ENCODE results near the gene TBC1D22A.
A peak's percentile ranks its signal among the peaks of the same experiment; 100 is the strongest.

The TBC1D22A gene

GRCh38 chr22:47082505-47082904 lies 320.1 kb downstream of the TBC1D22A start:
- DNase-seq (ENCODE audit: low read depth) = no peak

- no peak for DNase-seq (ENCODE audit: low read depth)
These were observed 321.0 kb downstream of the TBC1D22A start for GRCh38 chr22:47083379-47083986.

DNA sequence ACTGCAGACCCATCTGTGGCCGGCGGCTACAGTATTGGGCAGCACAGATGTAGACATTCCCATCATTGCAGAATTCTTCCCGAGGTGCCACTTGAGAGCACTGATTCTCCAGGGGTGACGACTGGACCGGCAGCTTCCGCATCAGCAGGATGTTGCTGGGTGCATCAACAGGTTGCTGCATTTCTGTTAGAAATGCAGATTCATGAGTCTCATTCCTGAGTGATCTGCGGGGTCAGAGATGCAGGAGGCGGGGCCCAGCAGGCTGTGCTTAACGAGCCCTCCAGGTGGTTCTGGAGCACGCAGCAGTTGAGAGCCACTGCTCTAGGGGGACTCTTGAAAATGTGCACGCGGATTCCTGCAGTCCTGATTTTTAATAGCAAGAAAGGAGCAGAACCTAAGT lies 321.8 kb downstream of the TBC1D22A start:
- DNase-seq (ENCODE audit: low read depth) = no peak

- DNase-seq (ENCODE audit: low read depth) = no peak
These were observed 324.3 kb downstream of the TBC1D22A start for GRCh38 chr22:47086596-47087248.

- no peak for DNase-seq (ENCODE audit: low read depth)
These were observed 326.2 kb downstream of the TBC1D22A start for GRCh38 chr22:47088480-47089158.

- DNase-seq (ENCODE audit: low read depth) = no peak
These were observed 326.9 kb downstream of the TBC1D22A start for GRCh38 chr22:47089374-47089773.

DNA sequence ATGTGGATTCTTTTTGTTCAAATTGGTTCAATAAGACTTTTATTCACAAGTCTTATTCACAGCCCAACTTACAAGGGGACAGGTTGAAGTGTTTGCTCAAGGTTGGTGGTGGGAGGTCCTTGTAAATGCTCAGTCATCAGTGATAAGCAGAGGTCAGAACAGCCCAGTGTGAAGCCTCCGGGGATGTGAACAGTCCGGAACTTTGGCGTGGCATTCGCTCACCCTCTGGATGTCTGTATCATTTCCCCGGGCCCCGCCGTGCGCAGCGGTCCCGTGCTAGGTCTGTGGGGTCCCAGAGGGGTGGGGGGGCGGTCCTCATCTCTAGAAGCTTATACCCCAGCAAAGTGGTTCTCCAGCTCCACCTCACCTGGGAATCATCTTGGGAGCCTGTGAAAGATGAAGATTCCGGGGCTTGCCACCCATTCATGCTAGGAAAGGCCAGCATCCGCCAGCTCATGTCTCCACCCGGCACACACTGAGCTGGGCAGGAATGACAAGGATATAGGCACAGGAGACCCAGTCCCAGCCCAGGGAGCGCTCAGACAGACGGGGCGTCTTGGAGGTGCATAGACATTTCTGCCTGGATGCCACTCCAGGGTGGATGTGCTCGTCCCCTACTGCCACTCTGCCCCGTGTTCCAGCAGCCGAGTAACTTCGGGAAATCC lies 327.5 kb downstream of the TBC1D22A start:
- DNase-seq (ENCODE audit: low read depth) = no peak

DNA sequence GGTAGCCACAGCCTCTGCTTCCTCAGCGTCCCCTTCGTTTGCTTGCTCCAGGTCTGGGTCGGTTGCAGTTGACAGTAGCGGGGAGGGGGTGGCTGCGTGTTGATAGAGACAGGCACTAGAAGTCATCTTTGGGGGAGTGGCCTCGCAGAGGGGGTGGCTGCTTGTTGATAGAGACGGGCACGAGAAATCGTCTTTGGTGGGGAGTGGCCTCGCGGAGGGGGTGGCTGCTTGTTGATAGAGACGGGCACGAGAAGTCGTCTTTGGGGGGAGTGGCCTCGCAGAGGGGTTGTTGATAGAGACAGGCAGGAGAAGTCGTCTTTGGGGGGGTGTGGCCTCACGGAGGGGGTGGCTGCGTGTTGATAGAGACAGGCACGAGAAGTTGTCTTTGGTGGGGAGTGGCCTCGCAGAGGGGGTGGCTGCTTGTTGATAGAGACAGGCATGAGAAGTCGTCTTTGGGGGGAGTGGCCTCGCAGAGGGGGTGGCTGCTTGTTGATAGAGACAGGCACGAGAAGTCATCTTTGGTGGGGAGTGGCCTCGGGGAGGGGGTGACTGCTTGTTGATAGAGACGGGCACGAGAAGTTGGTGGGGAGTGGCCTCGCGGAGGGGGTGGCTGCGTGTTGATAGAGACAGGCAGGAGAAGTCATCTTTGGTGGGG lies 328.3 kb downstream of the TBC1D22A start:
- peak; percentile 17 for DNase-seq (ENCODE audit: low read depth)

DNA sequence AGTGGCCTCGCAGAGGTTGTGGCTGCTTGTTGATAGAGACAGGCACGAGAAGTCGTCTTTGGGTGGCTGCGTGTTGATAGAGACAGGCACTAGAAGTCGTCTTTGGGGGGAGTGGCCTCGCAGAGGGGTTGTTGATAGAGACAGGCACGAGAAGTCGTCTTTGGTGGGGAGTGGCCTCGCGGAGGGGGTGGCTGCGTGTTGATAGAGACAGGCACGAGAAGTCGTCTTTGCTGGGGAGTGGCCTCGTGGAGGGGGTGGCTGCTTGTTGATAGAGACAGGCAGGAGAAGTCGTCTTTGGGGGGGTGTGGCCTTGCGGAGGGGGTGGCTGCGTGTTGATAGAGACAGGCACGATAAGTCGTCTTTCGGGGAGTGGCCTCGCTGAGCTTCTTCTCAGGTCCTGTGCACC lies 328.8 kb downstream of the TBC1D22A start:
- no peak for DNase-seq (ENCODE audit: low read depth)

DNA sequence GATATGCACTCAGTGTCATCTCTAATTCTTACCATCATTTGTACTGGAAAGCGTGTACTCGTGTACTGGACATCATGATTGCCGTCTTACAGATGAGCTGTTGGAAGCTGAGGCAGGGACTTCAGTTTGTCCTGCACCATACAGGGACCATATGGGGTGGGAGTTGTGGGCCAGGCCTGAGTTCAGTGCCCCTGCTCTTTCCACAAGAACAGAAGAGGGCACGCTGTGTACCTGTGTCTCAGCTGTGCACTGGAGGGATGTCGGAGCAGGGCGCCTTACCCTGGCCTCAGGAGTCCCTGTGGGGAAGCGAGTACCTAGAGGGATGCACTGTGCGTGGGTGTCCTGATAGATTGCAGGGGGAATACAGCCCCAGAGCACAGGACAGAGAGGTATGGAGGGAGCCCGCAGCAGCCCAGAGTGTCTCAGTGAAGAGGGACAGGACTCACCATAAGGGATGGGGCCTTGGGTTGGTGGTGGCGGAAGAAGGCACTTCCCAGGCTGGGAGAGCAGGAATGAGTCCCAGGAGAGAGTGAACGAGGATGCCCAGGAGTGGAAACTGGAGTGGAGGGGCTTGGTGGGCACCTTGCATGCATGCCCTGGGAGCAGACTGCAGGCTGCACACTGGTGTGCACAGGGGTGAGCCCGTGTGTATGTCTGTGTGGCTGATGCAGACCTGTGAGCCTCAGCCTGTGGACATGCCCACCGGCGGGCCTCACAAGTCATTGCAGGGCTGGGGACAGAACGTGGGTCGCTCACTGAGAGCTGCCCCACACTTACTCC lies 329.7 kb downstream of the TBC1D22A start:
- no peak for DNase-seq (ENCODE audit: low read depth)

DNA sequence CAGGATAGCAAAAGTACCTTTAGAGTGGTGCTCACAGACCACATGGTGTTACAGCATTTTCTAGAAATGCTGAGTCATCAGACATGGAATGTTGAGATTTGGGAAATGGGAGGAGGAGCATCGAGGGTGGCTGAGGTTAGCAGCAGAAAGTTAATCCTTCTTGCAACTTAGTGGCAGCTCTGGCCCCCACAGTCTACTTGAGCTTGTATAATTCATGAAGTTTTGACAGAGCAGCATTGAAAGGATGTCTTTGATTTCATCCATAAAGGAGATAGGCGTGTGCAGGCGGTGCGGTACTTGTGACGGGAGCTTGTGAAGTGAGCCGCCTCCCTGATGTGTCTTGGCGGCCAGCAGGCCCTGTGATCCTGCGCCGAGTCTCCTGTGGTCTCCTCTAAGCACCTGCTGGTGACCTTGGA lies 330.5 kb downstream of the TBC1D22A start:
- peak; percentile 20 for DNase-seq (ENCODE audit: low read depth)

DNA sequence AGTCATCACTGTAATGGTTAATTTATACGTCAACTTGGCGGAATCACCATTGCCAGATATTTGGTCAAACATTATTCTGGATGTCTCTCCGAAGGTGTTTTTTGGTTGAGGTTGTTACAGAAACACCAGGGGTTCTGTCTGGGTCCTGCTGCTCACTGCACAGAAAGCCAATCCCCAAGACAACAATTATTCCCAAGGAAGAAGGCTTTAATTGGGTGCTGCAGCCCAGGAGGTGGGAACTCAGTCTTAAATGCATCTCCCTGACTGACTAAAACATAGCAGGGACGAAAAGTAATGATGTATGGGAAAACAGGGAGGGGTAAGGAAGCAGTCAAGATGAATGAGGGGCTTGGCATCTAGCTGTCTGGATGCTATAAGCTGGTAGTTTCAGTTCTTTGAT lies 331.3 kb downstream of the TBC1D22A start:
- DNase-seq (ENCODE audit: low read depth) = no peak

DNA sequence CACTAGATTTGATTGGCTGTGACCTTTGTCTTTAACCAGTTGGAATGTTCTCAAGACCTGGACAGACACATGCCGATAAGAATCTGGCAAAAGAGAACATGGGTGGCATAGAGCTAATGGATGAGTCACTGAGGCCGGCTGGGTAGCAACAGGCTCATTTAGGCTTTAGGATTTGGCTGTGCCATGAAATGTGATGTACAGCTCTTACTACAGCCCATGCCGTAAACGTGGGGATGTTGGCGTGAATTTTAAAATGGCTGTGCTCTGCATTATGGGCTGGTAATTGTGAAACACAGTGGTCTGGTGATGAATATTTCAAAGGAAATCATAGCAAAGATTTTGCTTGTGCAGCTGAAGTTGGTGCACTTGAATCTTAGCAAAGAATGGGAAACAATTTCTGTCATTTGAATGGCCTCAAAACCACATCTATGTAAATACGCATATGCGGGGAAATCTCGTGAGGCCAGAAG lies 332.4 kb downstream of the TBC1D22A start:
- DNase-seq (ENCODE audit: low read depth) = no peak

DNA sequence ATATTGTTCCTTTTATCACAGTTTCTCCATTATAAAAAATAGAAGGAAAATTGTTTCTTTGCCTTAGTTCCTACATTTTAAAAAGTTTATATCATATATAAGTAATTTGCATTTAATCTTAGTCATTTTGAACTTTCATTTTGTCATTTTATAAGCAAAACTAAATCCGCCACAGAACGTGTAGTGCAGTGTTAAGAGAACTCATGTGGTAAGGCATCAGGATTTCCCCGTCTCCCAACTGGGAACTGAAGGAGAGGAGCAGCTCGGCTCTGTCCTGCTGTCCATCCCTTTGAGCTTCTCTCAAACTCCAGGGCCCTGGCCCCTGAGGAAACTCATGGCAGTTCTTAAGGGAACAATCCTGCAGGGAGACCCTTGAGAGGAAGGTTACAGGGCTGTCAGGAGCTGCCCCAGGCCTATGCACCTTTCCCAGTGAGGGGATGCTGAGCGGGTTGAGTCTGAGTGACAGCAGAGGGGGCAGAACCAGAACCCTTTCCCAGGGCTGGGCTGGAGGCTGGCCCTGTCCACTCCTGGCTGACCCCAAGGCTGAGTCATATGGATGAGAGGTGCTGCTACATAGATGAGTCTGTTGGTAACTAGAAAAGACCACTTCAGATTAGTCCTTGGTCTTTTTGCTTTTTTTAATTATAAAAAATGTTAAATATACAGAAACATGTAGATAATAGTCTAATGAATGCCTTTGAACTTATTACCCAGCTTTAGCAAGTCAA lies 333.1 kb downstream of the TBC1D22A start:
- DNase-seq (ENCODE audit: low read depth) = no peak

DNA sequence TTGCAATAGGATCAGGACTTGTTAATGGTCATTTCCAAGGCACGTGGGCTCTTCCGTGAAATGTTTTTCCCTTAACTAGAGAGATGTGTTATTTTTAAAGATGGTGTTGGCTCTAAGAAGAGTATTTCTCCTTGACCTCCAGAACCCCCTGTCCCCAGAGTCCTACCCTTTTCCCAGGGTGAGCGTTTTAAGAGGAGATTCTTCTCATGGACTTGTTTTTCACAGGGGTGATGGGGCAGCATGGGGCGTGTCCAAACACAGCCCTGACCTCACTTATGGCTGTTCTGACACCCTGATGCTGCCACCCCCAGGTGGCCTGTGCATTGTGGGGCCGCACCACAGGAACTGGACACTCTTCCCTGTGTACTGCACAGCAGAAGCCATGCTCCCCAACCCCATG lies 335.7 kb downstream of the TBC1D22A start:
- DNase-seq (ENCODE audit: low read depth) = no peak

GRCh38 chr22:47098554-47098953 lies 336.1 kb downstream of the TBC1D22A start:
- no peak for DNase-seq (ENCODE audit: low read depth)

DNA sequence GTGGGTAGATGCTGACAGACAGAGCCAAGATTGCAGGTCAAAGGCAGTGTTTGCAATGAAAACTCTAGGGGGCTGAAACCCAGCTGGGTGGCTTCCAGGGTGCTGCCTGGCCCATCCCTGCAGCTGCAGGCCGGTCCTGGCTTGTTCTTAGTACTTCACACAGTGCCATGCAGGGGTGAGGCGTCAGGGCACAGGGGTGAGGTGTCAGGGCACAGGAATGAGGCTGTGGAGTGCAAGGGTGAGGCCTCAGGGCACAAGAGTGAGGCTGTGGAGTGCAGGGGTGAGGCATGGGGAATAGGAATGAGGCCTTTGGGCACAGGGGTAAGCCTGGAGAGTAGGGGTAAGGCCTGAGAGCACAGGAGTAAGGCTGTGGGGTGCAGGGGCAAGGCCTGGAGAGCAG lies 337.6 kb downstream of the TBC1D22A start:
- no peak for DNase-seq (ENCODE audit: low read depth)

DNA sequence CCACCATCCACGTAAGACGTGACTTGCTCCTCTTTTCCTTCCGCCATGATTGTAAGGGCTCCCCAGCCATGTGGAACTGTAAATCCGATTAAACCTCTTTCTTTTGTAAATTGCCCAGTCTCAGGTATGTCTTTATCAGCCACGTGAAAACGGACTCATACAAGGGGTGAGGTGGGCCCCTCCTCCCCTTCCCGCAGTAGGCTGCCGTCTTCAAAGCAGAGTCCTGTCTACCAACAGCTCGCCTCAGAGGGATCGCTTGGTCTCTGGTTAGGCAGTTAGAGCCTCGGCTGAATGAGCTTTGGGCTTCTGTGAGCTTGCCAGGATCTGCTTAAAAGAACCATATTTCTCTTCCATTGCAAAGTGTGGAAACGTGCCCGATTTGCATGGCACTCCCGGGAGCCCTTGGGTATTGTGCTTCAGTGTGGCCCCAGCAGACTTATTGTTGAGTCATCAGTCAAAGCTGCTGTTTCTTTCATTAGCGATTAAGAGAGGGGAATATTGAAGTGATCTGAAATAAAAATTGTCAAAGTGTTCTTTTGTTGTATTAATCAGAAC lies 338.3 kb downstream of the TBC1D22A start:
- no peak for DNase-seq (ENCODE audit: low read depth)

DNA sequence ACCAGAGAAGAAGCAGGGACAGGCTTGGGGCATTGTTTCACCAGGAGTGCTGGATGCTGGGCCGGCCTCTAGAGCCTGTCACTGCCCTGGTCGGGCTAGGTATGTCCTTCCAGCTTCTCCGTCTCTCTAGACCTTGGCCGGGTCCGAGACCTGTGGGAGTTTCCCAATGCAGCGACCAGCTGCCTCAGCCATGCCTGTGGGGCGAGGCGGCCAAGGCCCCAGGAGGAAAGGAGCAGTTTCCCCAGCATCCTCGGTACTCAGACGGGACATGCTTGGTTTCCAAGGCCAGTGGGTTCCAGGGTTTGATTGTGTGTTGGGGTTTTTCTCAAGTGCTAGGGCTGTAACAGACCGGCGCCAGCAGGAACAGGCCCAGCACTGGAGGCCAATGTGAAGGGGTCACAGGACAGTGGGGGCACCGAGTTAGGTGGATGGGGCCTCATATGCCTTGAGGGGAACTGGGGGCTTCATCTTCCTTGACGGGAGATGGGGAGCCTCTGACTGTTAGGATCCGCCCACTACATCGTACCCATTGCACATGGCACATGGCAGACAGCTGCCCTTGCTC lies 339.0 kb downstream of the TBC1D22A start:
- no peak for DNase-seq (ENCODE audit: low read depth)

DNA sequence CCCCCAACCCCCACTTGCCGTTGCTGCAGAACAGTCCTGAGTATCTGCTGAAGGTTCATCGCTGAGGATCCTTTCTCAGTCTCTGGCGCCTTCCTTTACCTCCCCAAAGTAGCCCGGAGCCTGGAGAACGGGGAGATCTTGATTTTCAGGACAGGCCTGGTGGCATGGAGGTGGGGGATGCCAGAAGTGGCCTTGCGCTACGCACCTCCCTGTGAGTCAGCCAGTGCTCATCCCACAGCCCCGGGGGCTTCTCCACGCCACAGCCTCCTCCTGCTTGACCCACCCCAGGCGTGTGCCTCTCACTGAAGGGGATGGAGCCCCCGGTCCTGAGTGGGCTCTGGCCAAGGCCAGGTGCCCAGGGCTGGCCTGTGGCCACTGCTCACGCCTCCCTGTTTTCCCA lies 339.6 kb downstream of the TBC1D22A start:
- DNase-seq (ENCODE audit: low read depth) = no peak
